Upper lobe of left lung (tissue), 6 donors: ENCODE results near the gene PSMD5. TPM values are rescaled to one million over a fixed set of nuclear protein-coding genes. Genes with fewer than 3 reads are reported as not detected.

ENCODE experiments used
- ATAC-seq, 2 donors: fragments of 200-7000 bp; cut with Tn5 transposase; one replicate each; pipeline ENCODE4 v1.9.1; 2022; ENCODE audit warnings: mild to moderate bottlenecking in 2 of 2, moderate library complexity in 2 of 2; ENCODE audit not compliant: low FRiP score in 2 of 2
- DNase-seq, 2 donors: peaks; one replicate each; pipeline ENCODE4 v3.0.0-alpha.2; 2019 to 2020
- H3K27ac ChIP-seq, 4 donors: fragments of 200-600 bp; sonication (generic); one replicate each; pipeline ENCODE4 v1.5.1; 2016 to 2019
- H3K27me3 ChIP-seq, 4 donors: fragments of 200-600 bp; sonication (generic); one replicate each; pipeline ENCODE4 v1.5.1; 2017 to 2019
- H3K36me3 ChIP-seq, 4 donors: fragments of 200-600 bp; sonication (generic); one replicate each; pipeline ENCODE4 v1.5.1; 2016 to 2019
- H3K4me1 ChIP-seq, 4 donors: fragments of 200-600 bp; sonication (generic); one replicate each; pipeline ENCODE4 v1.5.1; 2018 to 2019
- H3K4me3 ChIP-seq, 4 donors: fragments of 200-600 bp; sonication (generic); one replicate each; pipeline ENCODE4 v1.5.1; 2017 to 2019; ENCODE audit warnings: mild to moderate bottlenecking in 2 of 4, moderate library complexity in 1 of 4
- H3K9me3 ChIP-seq, 4 donors: fragments of 200-600 bp; sonication (generic); one replicate each; pipeline ENCODE4 v1.5.1; 2018 to 2019
- EP300 ChIP-seq, 4 donors: sonication (generic); formaldehyde crosslinking; IDR thresholded peaks; one replicate each; pipeline ENCODE4 v1.5.1; 2017; ENCODE audit warnings: antibody characterized with exemption in 4 of 4, control low read depth in 2 of 4
- POLR2A ChIP-seq, 4 donors: fragments of 450-650 bp; IDR thresholded peaks; one replicate each; pipeline ENCODE4 v1.5.1; 2016 to 2017; ENCODE audit warnings: antibody characterized with exemption in 4 of 4, mild to moderate bottlenecking in 2 of 4
- POLR2AphosphoS5 ChIP-seq, 2 donors: sonication (generic); formaldehyde crosslinking; IDR thresholded peaks; one replicate each; pipeline ENCODE4 v1.5.1; 2017; ENCODE audit warnings: antibody characterized with exemption in 2 of 2
- WGBS, 2 donors: methylation state at CpG; one replicate each; pipeline ENCODE4 v1.1.5; 2017 to 2018; 5-methylcytosine and 5-hydroxymethylcytosine counted together
- total RNA-seq, 6 donors: library from RNA; depleted of rRNA in 4 of 6; stranded (reverse); fragments of >200 nt in 4 of 6; gene quantifications; one replicate each; pipeline versions ENCODE4 v1.1.0 to v1.2.1, GENCODE V29; 2016 to 2021
- TF ChIP-seq, protein P1 (sequence below), 6 experiments: fragments of 450-650 bp in 4 of 6; fragments of 200-600 bp in 2 of 6; sonication (generic) in 2 of 6; IDR thresholded peaks; one replicate each; pipeline ENCODE4 v1.5.1; 2016 to 2019; ENCODE audit warnings: antibody characterized with exemption in 6 of 6
- donor health status: DM: no; HTN: no; CAD: no; lungs with moderate emphysema.
- donor health status: DM: no; HTN: yes; CAD: no; lungs with severe emphysema.

The PSMD5 gene
- total RNA-seq, 6 donors from 2014 or later = 11.4 to 56.8 (median 40.1) TPM

DNA sequence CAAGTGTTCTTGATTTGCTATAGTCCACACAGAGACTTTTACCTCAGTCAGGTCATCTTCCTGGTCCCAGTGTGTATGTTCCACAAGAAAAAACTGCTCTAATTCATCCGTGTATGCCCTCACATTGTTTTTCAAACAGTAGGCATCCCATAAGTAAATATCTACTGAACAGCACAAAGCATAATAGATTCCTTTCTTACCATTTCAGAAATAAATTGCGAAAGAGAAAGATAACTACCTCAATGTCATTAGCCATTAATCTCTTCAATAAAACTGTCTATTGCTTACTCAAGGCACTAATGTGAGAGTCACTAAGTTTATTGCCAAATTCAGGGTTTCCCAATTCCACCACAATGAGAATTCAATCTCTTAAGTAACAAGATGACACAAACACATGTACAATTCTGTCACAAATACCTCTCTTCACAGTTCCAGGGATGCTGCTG is 59.1 kb downstream of the PSMD5 start:
- ATAC-seq = no peak
- H3K27ac ChIP-seq = peak overlapping the region in 1 of 4 donors; percentile 63

DNA sequence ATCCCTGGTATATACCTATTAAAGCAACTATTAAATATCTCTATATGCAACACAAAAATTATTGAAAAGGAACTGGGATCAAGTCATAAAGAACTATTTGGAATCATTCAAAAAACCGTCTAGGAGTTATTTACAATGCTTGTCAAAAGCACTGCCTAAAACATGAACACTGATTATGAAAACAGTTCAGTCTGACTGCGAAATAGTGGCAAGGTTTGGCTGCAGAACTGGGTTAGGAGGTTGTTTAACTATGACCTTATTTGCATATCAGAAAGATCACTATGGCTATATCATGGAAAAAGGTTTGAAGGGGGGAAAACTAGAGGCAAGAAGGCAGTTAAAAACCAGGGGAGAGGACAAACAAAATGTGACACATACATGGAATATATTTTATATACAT is 61.5 kb downstream of the PSMD5 start:
- ATAC-seq (no peak), DNase-seq (no peak)
- TF ChIP-seq POLR2A (IDR thresholded peaks at IDR 0.05) (no peak), EP300 (IDR thresholded peaks at IDR 0.05) (no peak), POLR2AphosphoS5 (IDR thresholded peaks at IDR 0.05) (no peak)
- TF ChIP-seq, protein P1, sequence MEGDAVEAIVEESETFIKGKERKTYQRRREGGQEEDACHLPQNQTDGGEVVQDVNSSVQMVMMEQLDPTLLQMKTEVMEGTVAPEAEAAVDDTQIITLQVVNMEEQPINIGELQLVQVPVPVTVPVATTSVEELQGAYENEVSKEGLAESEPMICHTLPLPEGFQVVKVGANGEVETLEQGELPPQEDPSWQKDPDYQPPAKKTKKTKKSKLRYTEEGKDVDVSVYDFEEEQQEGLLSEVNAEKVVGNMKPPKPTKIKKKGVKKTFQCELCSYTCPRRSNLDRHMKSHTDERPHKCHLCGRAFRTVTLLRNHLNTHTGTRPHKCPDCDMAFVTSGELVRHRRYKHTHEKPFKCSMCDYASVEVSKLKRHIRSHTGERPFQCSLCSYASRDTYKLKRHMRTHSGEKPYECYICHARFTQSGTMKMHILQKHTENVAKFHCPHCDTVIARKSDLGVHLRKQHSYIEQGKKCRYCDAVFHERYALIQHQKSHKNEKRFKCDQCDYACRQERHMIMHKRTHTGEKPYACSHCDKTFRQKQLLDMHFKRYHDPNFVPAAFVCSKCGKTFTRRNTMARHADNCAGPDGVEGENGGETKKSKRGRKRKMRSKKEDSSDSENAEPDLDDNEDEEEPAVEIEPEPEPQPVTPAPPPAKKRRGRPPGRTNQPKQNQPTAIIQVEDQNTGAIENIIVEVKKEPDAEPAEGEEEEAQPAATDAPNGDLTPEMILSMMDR (IDR thresholded peaks at IDR 0.05) = no peak

More for the DNA sequence above, 59.1 kb downstream of the PSMD5 start:
- Histone ChIP-seq H3K27me3 (no peaks in the 10 kb centered on the region), H3K36me3 (peaks cover 5 to 51% (median 10%) of the 10 kb centered on the region in 4 donors), H3K4me3 (no peak overlapping the region), H3K9me3 (no peaks in the 10 kb centered on the region), H3K4me1 (peaks cover 7 to 48% (median 20%) of the 10 kb centered on the region in 4 donors)
- WGBS, 2 donors = 51 to 54% methylated on average over 2 of the region's 2 CpGs
- TF ChIP-seq, protein P1 (IDR thresholded peaks at IDR 0.05) = no peak
- TF ChIP-seq POLR2A (IDR thresholded peaks at IDR 0.05) = no peak
- no peak for TF ChIP-seq EP300 (IDR thresholded peaks at IDR 0.05)
- no peak for TF ChIP-seq POLR2AphosphoS5 (IDR thresholded peaks at IDR 0.05)
- no peak for DNase-seq

DNA sequence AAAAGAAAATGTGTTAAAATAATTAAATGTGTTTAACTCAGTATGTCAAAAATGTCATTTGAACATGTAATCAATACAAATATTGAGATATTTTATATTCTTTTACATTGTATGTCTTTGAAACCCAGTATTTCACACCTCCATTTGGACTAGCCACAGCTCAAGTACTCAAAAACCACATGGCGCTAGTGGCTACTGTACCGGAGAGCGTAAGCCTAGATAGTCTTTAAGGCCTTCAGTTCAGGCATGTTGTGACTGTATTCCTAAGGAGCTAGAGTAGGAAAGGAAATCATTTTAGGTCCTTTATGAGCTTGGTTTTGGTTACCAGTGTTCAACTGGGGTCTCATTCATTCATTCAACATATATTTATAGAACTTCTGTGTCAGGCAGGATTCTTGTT is 62.4 kb downstream of the PSMD5 start:
- TF ChIP-seq POLR2AphosphoS5 (IDR thresholded peaks at IDR 0.05) (no peak), POLR2A (IDR thresholded peaks at IDR 0.05) (no peak), EP300 (IDR thresholded peaks at IDR 0.05) (no peak)
- TF ChIP-seq, protein P1 (IDR thresholded peaks at IDR 0.05) = no peak
- WGBS, 2 donors = 85 to 95% methylated on average over 3 of the region's 3 CpGs
- peaks cover 11 to 58% (median 23%) of the 10 kb centered on the region in 4 donors for H3K36me3 ChIP-seq

More for the DNA sequence above, 61.5 kb downstream of the PSMD5 start:
- no peaks in the 10 kb centered on the region for H3K9me3 ChIP-seq
- WGBS, 2 donors = 54 to 74% methylated on average over 2 of the region's 2 CpGs
- H3K36me3 ChIP-seq = peaks cover 6 to 58% (median 18%) of the 10 kb centered on the region in 4 donors
- no peaks in the 10 kb centered on the region for H3K27me3 ChIP-seq
- H3K27ac ChIP-seq = no peak overlapping the region
- no peak overlapping the region for H3K4me3 ChIP-seq
- H3K4me1 ChIP-seq = peaks cover 9 to 35% (median 16%) of the 10 kb centered on the region in 4 donors

DNA sequence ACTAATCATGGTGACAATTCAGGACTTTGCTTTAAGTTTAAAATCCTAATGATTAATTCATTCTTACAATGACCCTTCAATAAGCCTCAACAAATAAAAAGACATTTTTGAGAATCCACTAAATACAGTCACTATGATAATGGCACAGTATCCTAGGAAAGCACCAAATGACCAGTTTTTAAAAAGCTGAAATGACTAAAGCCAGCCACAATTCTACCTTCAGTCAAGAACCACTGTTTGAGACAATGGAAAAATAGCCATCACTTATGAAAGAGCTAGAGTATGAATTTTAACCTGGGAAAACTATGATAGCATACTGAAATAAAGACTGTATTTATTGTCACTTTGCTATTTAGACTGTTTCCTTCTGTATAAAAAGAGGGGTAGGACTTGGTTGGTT is 63.5 kb downstream of the PSMD5 start:
- TF ChIP-seq, protein P1 (IDR thresholded peaks at IDR 0.05) = no peak
- TF ChIP-seq POLR2A (IDR thresholded peaks at IDR 0.05) = no peak
- no peak for TF ChIP-seq EP300 (IDR thresholded peaks at IDR 0.05)
- TF ChIP-seq POLR2AphosphoS5 (IDR thresholded peaks at IDR 0.05) = no peak
- DNase-seq (no peak), ATAC-seq (no peak)
- peaks cover 9 to 24% (median 16%) of the 10 kb centered on the region in 4 donors for H3K4me1 ChIP-seq
- H3K9me3 ChIP-seq = no peaks in the 10 kb centered on the region
- H3K27me3 ChIP-seq = no peaks in the 10 kb centered on the region
- H3K36me3 ChIP-seq = peaks cover 11 to 58% (median 27%) of the 10 kb centered on the region in 4 donors
- peak overlapping the region in 3 of 4 donors; percentile 3 to 17 (median 14) for H3K27ac ChIP-seq
- H3K4me3 ChIP-seq = no peak overlapping the region

More for the DNA sequence above, 62.4 kb downstream of the PSMD5 start:
- Histone ChIP-seq H3K27me3 (no peaks in the 10 kb centered on the region), H3K4me1 (peaks cover 9 to 35% (median 16%) of the 10 kb centered on the region in 4 donors), H3K9me3 (no peaks in the 10 kb centered on the region), H3K27ac (no peak overlapping the region), H3K4me3 (no peak overlapping the region)
- ATAC-seq (no peak), DNase-seq (no peak)

DNA sequence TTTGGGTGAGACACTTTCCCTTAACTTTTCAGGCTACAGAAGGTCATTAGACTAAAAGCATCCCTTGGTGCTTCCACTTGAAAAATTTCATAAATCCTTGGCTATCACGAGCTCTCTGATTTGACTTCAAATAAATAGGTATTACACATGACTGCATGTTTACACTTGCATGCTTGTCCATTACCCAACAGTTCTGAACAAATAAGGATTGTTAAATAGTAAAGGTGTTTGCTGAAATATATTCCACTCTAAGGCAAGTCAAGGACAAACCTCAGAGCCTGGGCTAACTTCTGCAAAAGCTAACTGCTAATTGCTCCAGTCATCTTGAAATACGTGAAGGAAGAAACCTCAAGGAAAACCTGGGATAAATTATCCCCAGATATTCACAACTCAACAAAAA is 64.0 kb downstream of the PSMD5 start:
- TF ChIP-seq POLR2A (IDR thresholded peaks at IDR 0.05) (no peak), POLR2AphosphoS5 (IDR thresholded peaks at IDR 0.05) (no peak), EP300 (IDR thresholded peaks at IDR 0.05) (peak in 2 of 4 donors; percentile 35 to 37)
- TF ChIP-seq, protein P1 (IDR thresholded peaks at IDR 0.05) = no peak
- Histone ChIP-seq H3K27me3 (no peaks in the 10 kb centered on the region), H3K4me3 (no peak overlapping the region), H3K9me3 (no peaks in the 10 kb centered on the region), H3K27ac (peak overlapping the region in 3 of 4 donors; percentile 3 to 17 (median 14)), H3K36me3 (peaks cover 11 to 62% (median 29%) of the 10 kb centered on the region in 4 donors), H3K4me1 (peaks cover 9 to 19% (median 14%) of the 10 kb centered on the region in 4 donors)
- ATAC-seq (peak; percentile 17 to 85), DNase-seq (no peak)
- WGBS, 2 donors = 52 to 72% methylated on average over 2 of the region's 2 CpGs
